Measurements from ENCODE around the gene TERT.

- no peak for TF ChIP-seq CTCF (IDR thresholded peaks at IDR 0.05)
- no peak for TF ChIP-seq POLR2A (IDR thresholded peaks at IDR 0.05)
Measured at GRCh38 chr5:1320436-1321344, 25.8 kb upstream of the TERT start.

Data from body of pancreas (tissue), 4 donors.